ENCODE results near the gene SLC5A11. TPM values are rescaled to one million over a fixed set of nuclear protein-coding genes. Genes with fewer than 3 reads are reported as not detected.

The SLC5A11 gene
- polyA plus RNA-seq, 2 of the 4 experiments (the other 2 are of a cell fraction) = 0.40 to 0.43 TPM

GRCh38 chr16:24929409-24929808 lies 83.6 kb downstream of the SLC5A11 start:
- ChIA-PET CTCF (interaction anchor here (0.9 to 2.6 kb wide), 4 partner anchors 11 to 95 kb away, joined by 4 to 8 read pairs (median 5); no protein-coding TSS in a partner anchor), POLR2A (interaction anchor here (0.7 kb wide), 1 partner anchor 213 kb away, joined by 3 read pairs; no protein-coding TSS in a partner anchor)
- ATAC-seq = no peak
- H3K4me1 ChIP-seq = no peaks in the 10 kb centered on the region; the same call in 2 of the 3 replicates
- H3K9me3 ChIP-seq = no peaks in the 10 kb centered on the region
- TF ChIP-seq PHF8 (IDR thresholded peaks at IDR 0.05; ENCODE audit: borderline replicate concordance, low read depth) (no peak), MAX (IDR thresholded peaks at IDR 0.05) (no peak), TP53 (CRISPR knock-in tag; IDR thresholded peaks at IDR 0.05) (no peak), BHLHE40 (IDR thresholded peaks at IDR 0.05; ENCODE audit: low read depth, low read length) (no peak), USF2 (IDR thresholded peaks at IDR 0.05) (no peak), CEBPB (IDR thresholded peaks at IDR 0.05) (no peak), ATOH8 (CRISPR knock-in tag; IDR thresholded peaks at IDR 0.05; ENCODE audit: low read depth) (no peak), HOXA7 (CRISPR knock-in tag; IDR thresholded peaks at IDR 0.05) (no peak), KDM5A (IDR thresholded peaks at IDR 0.05) (no peak), NPAS2 (CRISPR knock-in tag; IDR thresholded peaks at IDR 0.05; ENCODE audit: borderline replicate concordance) (no peak), SMC3 (IDR thresholded peaks at IDR 0.05) (no peak), NFE2L2 (conservative IDR thresholded peaks at IDR 0.05; ENCODE audit: low read length) (no peak), NR3C1 (IDR thresholded peaks at IDR 0.05) (no peak), MYC (IDR thresholded peaks at IDR 0.05; ENCODE audit: borderline replicate concordance, low read length) (no peak), ZSCAN20 (CRISPR knock-in tag; IDR thresholded peaks at IDR 0.05) (no peak)
- no peak for DNase-seq (ENCODE audit: low read depth in 1 of 2, low spot score in 1 of 2)
- no peak overlapping the region for H3K4me3 ChIP-seq
- WGBS (ENCODE audit: missing lambda C conversion rate) = 84% methylated on average over 5 of the region's 5 CpGs
- no peak overlapping the region for H3K27ac ChIP-seq
- FAIRE-seq = no peak
- H3K4me2 ChIP-seq = no peak overlapping the region

- ATAC-seq = no peak
- ChIA-PET POLR2A (no interaction called here), CTCF (interaction anchor here (1.0 to 2.6 kb wide), 3 partner anchors 10 to 96 kb away, joined by 4 to 8 read pairs (median 4); no protein-coding TSS in a partner anchor)
- 88% methylated on average over 6 of the region's 6 CpGs for WGBS (ENCODE audit: missing lambda C conversion rate)
- Histone ChIP-seq H3K27ac (no peak overlapping the region), H3K9me3 (no peaks in the 10 kb centered on the region), H3K4me2 (no peak overlapping the region), H3K4me1 (no peaks in the 10 kb centered on the region), H3K4me3 (no peak overlapping the region)
- no peak for TF ChIP-seq PBX3 (IDR thresholded peaks at IDR 0.05)
- TF ChIP-seq HOXA7 (CRISPR knock-in tag; IDR thresholded peaks at IDR 0.05) = no peak
- TF ChIP-seq EHF (CRISPR knock-in tag; IDR thresholded peaks at IDR 0.05) = no peak
- TF ChIP-seq ESRRA (IDR thresholded peaks at IDR 0.05; ENCODE audit: borderline replicate concordance, low read length) = no peak
- no peak for TF ChIP-seq HOXB13 (CRISPR knock-in tag; IDR thresholded peaks at IDR 0.05; ENCODE audit: low read depth)
- no peak for TF ChIP-seq ATOH8 (CRISPR knock-in tag; IDR thresholded peaks at IDR 0.05; ENCODE audit: low read depth)
- no peak for TF ChIP-seq RCOR1 (IDR thresholded peaks at IDR 0.05; ENCODE audit: low read depth, low read length)
- no peak for TF ChIP-seq TFCP2L1 (CRISPR knock-in tag; IDR thresholded peaks at IDR 0.05)
- TF ChIP-seq FOSL2 (IDR thresholded peaks at IDR 0.05) = no peak
- no peak for TF ChIP-seq FOSL2 (CRISPR knock-in tag; IDR thresholded peaks at IDR 0.05)
- TF ChIP-seq SMC3 (IDR thresholded peaks at IDR 0.05) = no peak
- TF ChIP-seq RFX5 (IDR thresholded peaks at IDR 0.05) = no peak
- no peak for FAIRE-seq
- DNase-seq (ENCODE audit: low read depth in 1 of 2, low spot score in 1 of 2) = no peak
Observed at GRCh38 chr16:24930440-24930839, 84.7 kb downstream of the SLC5A11 start.

Measured in A549 (cell line).